ENCODE measurements around the gene KIF13A. TPM values are rescaled to one million over a fixed set of nuclear protein-coding genes. Genes with fewer than 3 reads are reported as not detected.

KIF13A gene
- total and polyA plus RNA-seq, 12 donors: 17.4 to 91.6 (median 52.3) TPM

GRCh38 chr6:18031680-18032256 is 44.3 kb upstream of the KIF13A start:
- no peaks in the 10 kb centered on the region for H3K27me3 ChIP-seq
- WGBS, 4 donors: 80 to 93% (median 91%) methylated on average over 2 of the region's 2 CpGs
- H3K27ac ChIP-seq: no peak overlapping the region
- no peaks in the 10 kb centered on the region for H3K9me3 ChIP-seq (replicated peaks in 1 of 3)
- H3K4me1 ChIP-seq (replicated peaks in 1 of 2): no peaks in the 10 kb centered on the region
- no peak overlapping the region for H3K4me3 ChIP-seq
- no peak for DNase-seq
- no peak for TF ChIP-seq POLR2A (IDR thresholded peaks at IDR 0.05)
- TF ChIP-seq, protein P1, sequence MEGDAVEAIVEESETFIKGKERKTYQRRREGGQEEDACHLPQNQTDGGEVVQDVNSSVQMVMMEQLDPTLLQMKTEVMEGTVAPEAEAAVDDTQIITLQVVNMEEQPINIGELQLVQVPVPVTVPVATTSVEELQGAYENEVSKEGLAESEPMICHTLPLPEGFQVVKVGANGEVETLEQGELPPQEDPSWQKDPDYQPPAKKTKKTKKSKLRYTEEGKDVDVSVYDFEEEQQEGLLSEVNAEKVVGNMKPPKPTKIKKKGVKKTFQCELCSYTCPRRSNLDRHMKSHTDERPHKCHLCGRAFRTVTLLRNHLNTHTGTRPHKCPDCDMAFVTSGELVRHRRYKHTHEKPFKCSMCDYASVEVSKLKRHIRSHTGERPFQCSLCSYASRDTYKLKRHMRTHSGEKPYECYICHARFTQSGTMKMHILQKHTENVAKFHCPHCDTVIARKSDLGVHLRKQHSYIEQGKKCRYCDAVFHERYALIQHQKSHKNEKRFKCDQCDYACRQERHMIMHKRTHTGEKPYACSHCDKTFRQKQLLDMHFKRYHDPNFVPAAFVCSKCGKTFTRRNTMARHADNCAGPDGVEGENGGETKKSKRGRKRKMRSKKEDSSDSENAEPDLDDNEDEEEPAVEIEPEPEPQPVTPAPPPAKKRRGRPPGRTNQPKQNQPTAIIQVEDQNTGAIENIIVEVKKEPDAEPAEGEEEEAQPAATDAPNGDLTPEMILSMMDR (IDR thresholded peaks at IDR 0.05): no peak
- no peaks in the 10 kb centered on the region for H3K36me3 ChIP-seq (replicated peaks in 1 of 2)
- intact Hi-C loops (cut with DNase I): no loop called here

DNA sequence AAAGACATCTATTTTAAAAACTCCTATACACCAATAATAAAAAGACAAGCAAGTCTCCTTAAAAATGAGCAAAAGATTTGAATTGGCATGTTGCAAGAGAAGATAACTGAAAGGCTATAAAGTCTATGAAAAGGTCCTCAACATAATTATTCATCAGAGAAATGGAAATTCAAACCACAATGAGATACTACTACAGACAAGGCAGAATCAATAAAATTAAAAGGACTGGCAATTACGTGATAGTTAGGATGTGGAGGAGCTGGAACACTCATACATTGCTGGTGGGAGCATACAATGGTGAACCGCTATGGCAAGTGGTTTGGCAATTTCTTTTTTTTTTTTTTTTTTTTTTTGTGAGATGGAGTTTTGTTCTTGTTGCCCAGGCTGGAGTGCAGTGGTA is 43.8 kb upstream of the KIF13A start:
- TF ChIP-seq, protein P1 (IDR thresholded peaks at IDR 0.05): no peak
- no peak for TF ChIP-seq POLR2A (IDR thresholded peaks at IDR 0.05)
- no peak overlapping the region for H3K4me3 ChIP-seq
- intact Hi-C loops (cut with DNase I): no loop called here
- no peaks in the 10 kb centered on the region for H3K4me1 ChIP-seq (replicated peaks in 1 of 2)
- WGBS, 4 donors: 87 to 94% (median 90%) methylated on average over 2 of the region's 2 CpGs
- H3K9me3 ChIP-seq (replicated peaks in 1 of 3): no peaks in the 10 kb centered on the region
- H3K27ac ChIP-seq: no peak overlapping the region
- no peaks in the 10 kb centered on the region for H3K27me3 ChIP-seq
- no peak for DNase-seq
- no peaks in the 10 kb centered on the region for H3K36me3 ChIP-seq (replicated peaks in 1 of 2)

DNA sequence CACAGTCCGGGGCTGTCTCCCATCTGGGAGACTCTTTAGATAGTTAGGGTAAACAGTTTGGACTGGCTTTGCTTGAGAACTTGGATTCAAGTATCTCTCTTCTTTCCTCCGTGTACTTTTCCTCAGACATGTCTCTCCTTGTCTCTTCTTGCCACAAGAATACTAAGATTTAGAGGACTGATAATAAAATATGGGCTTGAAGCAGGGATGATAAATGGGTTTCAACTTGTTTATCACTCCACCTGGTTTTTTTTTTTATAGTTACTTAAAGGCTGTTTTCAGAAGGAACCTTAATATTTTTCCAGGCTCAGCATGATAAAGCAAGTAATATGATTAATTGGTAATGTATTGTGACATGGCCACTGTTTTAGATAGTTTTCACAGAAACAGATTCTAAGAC is 40.9 kb upstream of the KIF13A start:
- no peaks in the 10 kb centered on the region for H3K27me3 ChIP-seq
- no peak overlapping the region for H3K4me3 ChIP-seq
- no peaks in the 10 kb centered on the region for H3K9me3 ChIP-seq (replicated peaks in 1 of 3)
- intact Hi-C loops (cut with DNase I): no loop called here
- H3K27ac ChIP-seq: no peak overlapping the region
- TF ChIP-seq, protein P1 (IDR thresholded peaks at IDR 0.05): no peak
- TF ChIP-seq POLR2A (IDR thresholded peaks at IDR 0.05): no peak
- H3K4me1 ChIP-seq (replicated peaks in 1 of 2): no peaks in the 10 kb centered on the region
- no peaks in the 10 kb centered on the region for H3K36me3 ChIP-seq (replicated peaks in 1 of 2)
- 69 to 87% (median 74%) methylated on average over 2 of the region's 2 CpGs for WGBS, 4 donors
- no peak for DNase-seq

DNA sequence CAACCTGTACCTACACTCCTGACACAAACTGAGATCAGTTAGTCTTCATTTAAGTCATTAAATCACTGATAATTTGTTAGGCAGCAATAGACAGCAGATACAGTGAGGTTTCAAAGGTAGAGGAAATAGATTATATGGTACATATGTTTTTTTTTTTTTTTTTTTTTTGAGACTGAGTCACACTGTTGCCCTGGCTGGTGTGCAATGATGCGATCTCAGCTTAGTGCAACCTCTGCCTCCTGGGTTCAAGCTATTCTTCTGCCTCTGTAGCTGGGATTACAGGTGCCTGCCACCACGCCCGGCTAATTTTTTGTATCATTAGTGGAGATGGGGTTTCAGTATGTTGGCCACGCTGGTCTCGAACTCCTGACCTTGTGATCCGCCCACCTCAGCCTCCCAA is 38.2 kb upstream of the KIF13A start:
- Histone ChIP-seq H3K4me1 (replicated peaks in 1 of 2) (no peaks in the 10 kb centered on the region), H3K27me3 (no peaks in the 10 kb centered on the region), H3K9me3 (replicated peaks in 1 of 3) (no peaks in the 10 kb centered on the region), H3K27ac (no peak overlapping the region), H3K4me3 (no peak overlapping the region), H3K36me3 (replicated peaks in 1 of 2) (no peaks in the 10 kb centered on the region)
- intact Hi-C loops (cut with DNase I): no loop called here
- DNase-seq: peak in 1 of 7 donors; percentile 10
- TF ChIP-seq POLR2A (IDR thresholded peaks at IDR 0.05): no peak
- TF ChIP-seq, protein P1 (IDR thresholded peaks at IDR 0.05): no peak
- 89 to 95% (median 92%) methylated on average over 6 of the region's 6 CpGs for WGBS, 4 donors
